ENCODE measurements around the gene UCN2. TPM values are rescaled to one million over a fixed set of nuclear protein-coding genes. Genes with fewer than 3 reads are reported as not detected.

Gene UCN2
- total RNA-seq, 1 donor from 2014 or later: 0.19 TPM

- no peaks in the 10 kb centered on the region for H3K36me3 ChIP-seq
- no peak overlapping the region for H3K4me3 ChIP-seq
- DNase-seq: no peak
- H3K9me3 ChIP-seq (replicated peaks): no peaks in the 10 kb centered on the region
- H3K4me1 ChIP-seq: no peaks in the 10 kb centered on the region
- no peak overlapping the region for H3K27ac ChIP-seq (replicated peaks)
- H3K27me3 ChIP-seq (ENCODE audit: low read depth): no peaks in the 10 kb centered on the region
- intact Hi-C loops (cut with micrococcal nuclease): no loop called here
- TF ChIP-seq, protein P1, sequence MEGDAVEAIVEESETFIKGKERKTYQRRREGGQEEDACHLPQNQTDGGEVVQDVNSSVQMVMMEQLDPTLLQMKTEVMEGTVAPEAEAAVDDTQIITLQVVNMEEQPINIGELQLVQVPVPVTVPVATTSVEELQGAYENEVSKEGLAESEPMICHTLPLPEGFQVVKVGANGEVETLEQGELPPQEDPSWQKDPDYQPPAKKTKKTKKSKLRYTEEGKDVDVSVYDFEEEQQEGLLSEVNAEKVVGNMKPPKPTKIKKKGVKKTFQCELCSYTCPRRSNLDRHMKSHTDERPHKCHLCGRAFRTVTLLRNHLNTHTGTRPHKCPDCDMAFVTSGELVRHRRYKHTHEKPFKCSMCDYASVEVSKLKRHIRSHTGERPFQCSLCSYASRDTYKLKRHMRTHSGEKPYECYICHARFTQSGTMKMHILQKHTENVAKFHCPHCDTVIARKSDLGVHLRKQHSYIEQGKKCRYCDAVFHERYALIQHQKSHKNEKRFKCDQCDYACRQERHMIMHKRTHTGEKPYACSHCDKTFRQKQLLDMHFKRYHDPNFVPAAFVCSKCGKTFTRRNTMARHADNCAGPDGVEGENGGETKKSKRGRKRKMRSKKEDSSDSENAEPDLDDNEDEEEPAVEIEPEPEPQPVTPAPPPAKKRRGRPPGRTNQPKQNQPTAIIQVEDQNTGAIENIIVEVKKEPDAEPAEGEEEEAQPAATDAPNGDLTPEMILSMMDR (IDR thresholded peaks at IDR 0.05; ENCODE audit: borderline replicate concordance): no peak
Measured at GRCh38 chr3:48524970-48525369, 38.6 kb downstream of the UCN2 start.

GRCh38 chr3:48521635-48522034 is 41.9 kb downstream of the UCN2 start:
- intact Hi-C loops (cut with micrococcal nuclease): no loop called here
- Histone ChIP-seq H3K27me3 (ENCODE audit: low read depth) (no peaks in the 10 kb centered on the region), H3K9me3 (replicated peaks) (no peaks in the 10 kb centered on the region), H3K4me3 (no peak overlapping the region), H3K27ac (replicated peaks) (no peak overlapping the region), H3K36me3 (no peaks in the 10 kb centered on the region), H3K4me1 (no peaks in the 10 kb centered on the region)
- no peak for DNase-seq
- TF ChIP-seq, protein P1 (IDR thresholded peaks at IDR 0.05; ENCODE audit: borderline replicate concordance): no peak

- no peak overlapping the region for H3K27ac ChIP-seq (replicated peaks)
- no peaks in the 10 kb centered on the region for H3K9me3 ChIP-seq (replicated peaks)
- intact Hi-C loops (cut with micrococcal nuclease): no loop called here
- H3K36me3 ChIP-seq: no peaks in the 10 kb centered on the region
- H3K4me1 ChIP-seq: no peaks in the 10 kb centered on the region
- H3K4me3 ChIP-seq: no peak overlapping the region
- no peak for DNase-seq
- TF ChIP-seq, protein P1 (IDR thresholded peaks at IDR 0.05; ENCODE audit: borderline replicate concordance): no peak
- H3K27me3 ChIP-seq (ENCODE audit: low read depth): no peaks in the 10 kb centered on the region
Measured at GRCh38 chr3:48519277-48519643, 44.3 kb downstream of the UCN2 start.

- H3K4me1 ChIP-seq: no peaks in the 10 kb centered on the region
- no peaks in the 10 kb centered on the region for H3K36me3 ChIP-seq
- no peaks in the 10 kb centered on the region for H3K27me3 ChIP-seq (ENCODE audit: low read depth)
- intact Hi-C loops (cut with micrococcal nuclease): no loop called here
- H3K9me3 ChIP-seq (replicated peaks): no peaks in the 10 kb centered on the region
- H3K27ac ChIP-seq (replicated peaks): no peak overlapping the region
- no peak overlapping the region for H3K4me3 ChIP-seq
- TF ChIP-seq, protein P1 (IDR thresholded peaks at IDR 0.05; ENCODE audit: borderline replicate concordance): no peak
- DNase-seq: no peak
Measured at GRCh38 chr3:48518638-48519276, 44.8 kb downstream of the UCN2 start.

DNA sequence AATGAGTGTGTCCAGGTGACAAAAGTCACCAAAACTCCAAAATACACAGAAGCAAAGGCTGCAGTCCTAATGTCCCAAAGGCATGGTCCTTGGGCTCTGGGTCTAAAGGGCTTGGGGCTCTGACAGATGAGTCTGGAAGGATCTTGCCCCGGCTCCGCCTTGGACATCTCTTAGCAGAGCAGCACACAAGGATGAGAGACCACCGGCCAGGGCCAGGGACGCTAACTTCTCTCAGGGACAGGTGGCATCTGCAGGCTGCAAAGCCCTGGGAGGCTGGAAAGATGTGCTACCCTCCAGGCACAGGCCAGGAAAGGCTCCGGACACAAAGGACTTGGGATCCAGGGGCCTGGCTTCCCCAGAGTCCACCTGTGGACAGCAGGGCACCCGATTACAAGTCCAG is 45.5 kb downstream of the UCN2 start:
- Histone ChIP-seq H3K4me3 (no peak overlapping the region), H3K9me3 (replicated peaks) (no peaks in the 10 kb centered on the region), H3K27ac (replicated peaks) (no peak overlapping the region), H3K4me1 (no peaks in the 10 kb centered on the region), H3K27me3 (ENCODE audit: low read depth) (no peaks in the 10 kb centered on the region), H3K36me3 (no peaks in the 10 kb centered on the region)
- TF ChIP-seq, protein P1 (IDR thresholded peaks at IDR 0.05; ENCODE audit: borderline replicate concordance): no peak
- intact Hi-C loops (cut with micrococcal nuclease): no loop called here
- DNase-seq: no peak
